Colonic mucosa (tissue), 4 donors: ENCODE measurements around the gene SETDB2. TPM values are rescaled to one million over a fixed set of nuclear protein-coding genes. Genes with fewer than 3 reads are reported as not detected.

Source experiments
- DNase-seq: peaks from one replicate; pipeline ENCODE4 v3.0.0-alpha.2; 2020
- H3K27ac ChIP-seq: fragments of 200-600 bp; one replicate; pipeline ENCODE4 v1.8.0; 2021
- H3K27me3 ChIP-seq: fragments of 200-600 bp; one replicate; pipeline ENCODE4 v1.8.0; 2021
- H3K36me3 ChIP-seq: fragments of 200-600 bp; one replicate; pipeline ENCODE4 v1.8.0; 2021
- H3K4me1 ChIP-seq: fragments of 200-600 bp; one replicate; pipeline ENCODE4 v1.8.0; 2021; ENCODE audit warnings: mild to moderate bottlenecking
- H3K4me3 ChIP-seq: fragments of 200-600 bp; one replicate; pipeline ENCODE4 v1.8.0; 2021
- H3K9ac ChIP-seq, 2 donors: one replicate each; pipeline ENCODE4 v1.7.0; 2013; ENCODE audit warnings: control low read depth in 2 of 2, low read depth in 2 of 2, low read length in 2 of 2
- H3K9me3 ChIP-seq: fragments of 200-600 bp; one replicate; pipeline ENCODE4 v1.8.0; 2021
- intact Hi-C: fragments of 100-400 bp; cut with DNase I; formaldehyde crosslinking; loops from one replicate; pipeline ENCODE4 v1.14.1; 2022
- total RNA-seq, 2 donors: library from RNA; stranded (reverse); fragmentation: NEBNext Ultra II Directional in 1 of 2; extraction: Animal tissue kit (Norgen Biotek cat#: 25700) in 1 of 2; gene quantifications; one replicate each; pipeline ENCODE4 v1.2.1, GENCODE V29; 2021
- TF ChIP-seq, protein P1 (sequence below): fragments of 200-600 bp; IDR thresholded peaks from one replicate; pipeline ENCODE4 v1.8.0; 2022; ENCODE audit warnings: antibody characterized with exemption, mild to moderate bottlenecking
- donor health status: healthy.
- donor health status: DM: no; HTN: no; CAD: no.
- donor health status: DM: no; HTN: no; CAD: no.

The SETDB2 gene
- total RNA-seq, 2 donors from 2014 or later, result 7.7 to 9.5 TPM

DNA sequence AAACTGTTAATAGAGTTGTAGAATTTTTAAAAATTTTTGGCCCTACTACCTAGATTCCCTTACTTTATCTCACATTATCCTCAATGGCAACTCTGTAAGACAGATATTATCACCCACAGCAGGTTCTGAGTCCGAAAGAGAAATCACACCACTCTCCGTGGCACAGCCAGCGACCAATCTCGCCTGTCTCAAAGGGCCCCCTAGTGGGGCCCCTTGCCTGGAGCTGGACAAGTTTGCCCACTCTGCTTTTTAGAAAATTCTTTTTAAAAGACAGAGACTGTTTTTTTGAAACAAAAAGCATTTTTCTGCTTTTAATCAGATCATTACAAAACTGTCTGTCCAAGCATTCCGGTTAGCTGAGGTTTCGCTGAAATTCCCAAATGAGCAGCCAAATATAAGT, 73.4 kb downstream of the SETDB2 start:
- no peak for DNase-seq
- H3K36me3 ChIP-seq, result no peaks in the 10 kb centered on the region
- no peaks in the 10 kb centered on the region for H3K4me1 ChIP-seq
- no peaks in the 10 kb centered on the region for H3K27me3 ChIP-seq
- TF ChIP-seq, protein P1, sequence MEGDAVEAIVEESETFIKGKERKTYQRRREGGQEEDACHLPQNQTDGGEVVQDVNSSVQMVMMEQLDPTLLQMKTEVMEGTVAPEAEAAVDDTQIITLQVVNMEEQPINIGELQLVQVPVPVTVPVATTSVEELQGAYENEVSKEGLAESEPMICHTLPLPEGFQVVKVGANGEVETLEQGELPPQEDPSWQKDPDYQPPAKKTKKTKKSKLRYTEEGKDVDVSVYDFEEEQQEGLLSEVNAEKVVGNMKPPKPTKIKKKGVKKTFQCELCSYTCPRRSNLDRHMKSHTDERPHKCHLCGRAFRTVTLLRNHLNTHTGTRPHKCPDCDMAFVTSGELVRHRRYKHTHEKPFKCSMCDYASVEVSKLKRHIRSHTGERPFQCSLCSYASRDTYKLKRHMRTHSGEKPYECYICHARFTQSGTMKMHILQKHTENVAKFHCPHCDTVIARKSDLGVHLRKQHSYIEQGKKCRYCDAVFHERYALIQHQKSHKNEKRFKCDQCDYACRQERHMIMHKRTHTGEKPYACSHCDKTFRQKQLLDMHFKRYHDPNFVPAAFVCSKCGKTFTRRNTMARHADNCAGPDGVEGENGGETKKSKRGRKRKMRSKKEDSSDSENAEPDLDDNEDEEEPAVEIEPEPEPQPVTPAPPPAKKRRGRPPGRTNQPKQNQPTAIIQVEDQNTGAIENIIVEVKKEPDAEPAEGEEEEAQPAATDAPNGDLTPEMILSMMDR, result no peak
- intact Hi-C loops, result no loop called here
- H3K27ac ChIP-seq, result no peak overlapping the region
- no peak overlapping the region for H3K4me3 ChIP-seq
- H3K9me3 ChIP-seq, result no peaks in the 10 kb centered on the region
- H3K9ac ChIP-seq, result no peak overlapping the region

DNA sequence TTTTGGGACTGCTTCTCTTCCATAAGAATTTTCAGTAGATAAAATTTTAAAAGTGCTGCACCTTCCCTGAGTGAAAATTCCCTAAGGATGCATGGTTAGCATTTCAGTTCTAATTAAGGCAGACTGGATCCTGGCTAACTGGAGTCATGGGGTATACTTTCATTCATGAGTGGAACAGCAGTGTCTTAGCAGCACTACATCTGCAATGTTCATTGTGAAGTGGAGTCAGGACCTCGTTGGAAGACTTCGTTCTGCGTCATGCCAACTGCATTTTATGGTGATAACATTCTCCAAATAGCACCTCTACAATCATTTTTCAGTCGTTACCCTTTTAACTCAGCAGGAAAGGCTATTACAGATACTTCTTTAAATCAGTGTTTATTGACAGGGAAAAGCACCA, 77.2 kb downstream of the SETDB2 start:
- TF ChIP-seq, protein P1, result no peak
- Histone ChIP-seq H3K36me3 (no peaks in the 10 kb centered on the region), H3K4me1 (no peaks in the 10 kb centered on the region), H3K9ac (no peak overlapping the region), H3K4me3 (no peak overlapping the region), H3K9me3 (no peaks in the 10 kb centered on the region), H3K27me3 (no peaks in the 10 kb centered on the region), H3K27ac (no peak overlapping the region)
- no peak for DNase-seq
- intact Hi-C loops, result no loop called here

DNA sequence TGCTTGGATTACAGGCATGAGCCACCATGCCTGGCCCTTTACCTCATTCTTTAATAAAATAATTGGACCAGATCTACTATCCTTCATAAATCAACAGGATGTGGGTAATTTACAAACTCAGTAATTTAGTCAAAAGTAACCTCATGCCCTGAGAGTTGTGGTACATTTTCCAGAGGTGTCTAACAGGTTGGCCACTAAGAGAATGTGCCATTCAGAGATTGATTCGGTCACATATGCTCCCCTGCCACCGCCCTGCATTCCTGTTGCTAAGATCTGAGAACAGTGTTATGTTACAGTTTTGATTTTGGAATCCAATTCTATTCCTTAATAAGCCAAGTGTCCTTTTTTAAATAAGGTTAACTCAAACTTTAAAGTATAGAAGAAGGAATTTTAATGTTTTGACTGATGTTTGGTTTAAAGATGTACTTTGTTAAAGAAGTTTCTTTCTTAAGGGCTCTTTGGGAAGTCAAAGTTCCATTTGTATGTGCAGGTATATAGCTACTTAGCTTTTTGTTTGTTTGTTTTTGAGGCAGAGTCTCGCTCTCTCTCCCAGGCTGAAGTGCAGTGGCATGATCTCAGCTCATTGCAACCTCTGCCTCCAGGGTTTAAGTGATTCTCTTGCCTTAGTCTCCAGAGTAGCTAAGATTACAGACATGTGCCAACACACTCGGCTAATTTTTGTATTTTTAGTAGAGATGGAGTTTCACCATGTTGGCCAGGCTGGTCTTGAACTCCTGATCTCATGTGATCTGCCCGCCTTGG, 80.8 kb downstream of the SETDB2 start:
- Histone ChIP-seq H3K4me1 (no peaks in the 10 kb centered on the region), H3K4me3 (no peak overlapping the region), H3K9me3 (no peaks in the 10 kb centered on the region), H3K9ac (no peak overlapping the region), H3K27ac (no peak overlapping the region), H3K27me3 (no peaks in the 10 kb centered on the region), H3K36me3 (no peaks in the 10 kb centered on the region)
- intact Hi-C loops, result no loop called here
- no peak for DNase-seq
- TF ChIP-seq, protein P1, result no peak

GRCh38 chr13:49527123-49527522, 83.0 kb downstream of the SETDB2 start:
- Histone ChIP-seq H3K27ac (no peak overlapping the region), H3K36me3 (no peaks in the 10 kb centered on the region), H3K9me3 (no peaks in the 10 kb centered on the region), H3K9ac (no peak overlapping the region), H3K4me1 (no peaks in the 10 kb centered on the region), H3K27me3 (no peaks in the 10 kb centered on the region), H3K4me3 (no peak overlapping the region)
- intact Hi-C loops, result no loop called here
- no peak for DNase-seq
- TF ChIP-seq, protein P1, result no peak

GRCh38 chr13:49528161-49528560, 84.1 kb downstream of the SETDB2 start:
- Histone ChIP-seq H3K9ac (no peak overlapping the region), H3K36me3 (no peaks in the 10 kb centered on the region), H3K27ac (no peak overlapping the region), H3K4me1 (no peaks in the 10 kb centered on the region), H3K27me3 (no peaks in the 10 kb centered on the region), H3K9me3 (no peaks in the 10 kb centered on the region), H3K4me3 (no peak overlapping the region)
- TF ChIP-seq, protein P1, result no peak
- intact Hi-C loops, result no loop called here
- no peak for DNase-seq
